Transverse colon (tissue), 4 donors: ENCODE data around the gene NKG7. TPM values are rescaled to one million over a fixed set of nuclear protein-coding genes. Genes with fewer than 3 reads are reported as not detected.

Experiments
- DNase-seq: peaks from one replicate; pipeline ENCODE4 v3.0.0-alpha.2; 2019
- H3K27ac ChIP-seq, 4 donors: fragments of 200-600 bp; sonication (generic); 2 replicates each; pipeline ENCODE4 v1.5.1; 2016 to 2018; ENCODE audit warnings: inconsistent platforms in 4 of 4
- H3K27me3 ChIP-seq: fragments of 200-600 bp; sonication (generic); 2 replicates; pipeline ENCODE4 v1.5.1; 2017; ENCODE audit warnings: inconsistent platforms
- H3K36me3 ChIP-seq, 4 donors: fragments of 200-600 bp; sonication (generic); 2 replicates each; pipeline ENCODE4 v1.5.1; 2017 to 2019; ENCODE audit warnings: inconsistent platforms in 4 of 4
- H3K4me1 ChIP-seq, 4 donors: fragments of 200-600 bp; sonication (generic); 2 replicates each; pipeline ENCODE4 v1.5.1; 2017 to 2020; ENCODE audit warnings: inconsistent platforms in 4 of 4
- H3K4me3 ChIP-seq, 4 donors: fragments of 200-600 bp; sonication (generic); 1 replicate in 1 of 4; 2 replicates in 3 of 4; pipeline versions ENCODE4 v1.5.1 to v1.6.1; 2017 to 2019; ENCODE audit warnings: inconsistent platforms in 4 of 4
- H3K9me3 ChIP-seq, 2 donors: fragments of 200-600 bp; sonication (generic); 2 replicates each; pipeline ENCODE4 v1.5.1; 2017 to 2019; ENCODE audit warnings: inconsistent platforms in 2 of 2
- CTCF ChIP-seq, 5 experiments: fragments of 200-600 bp in 3 of 5; fragments of 450-650 bp in 2 of 5; sonication (generic) in 3 of 5; IDR thresholded peaks; 1 replicate in 2 of 5; 2 replicates in 3 of 5; pipeline ENCODE4 v1.5.1; 2016 to 2017; ENCODE audit warnings: antibody characterized with exemption in 5 of 5, inconsistent platforms in 3 of 5, mild to moderate bottlenecking in 2 of 5, moderate library complexity in 1 of 5
- EP300 ChIP-seq: sonication (generic); formaldehyde crosslinking; IDR thresholded peaks from one replicate; pipeline ENCODE4 v1.6.1; 2017; ENCODE audit warnings: antibody characterized with exemption, low read depth
- POLR2A ChIP-seq: fragments of 450-650 bp; IDR thresholded peaks from one replicate; pipeline ENCODE4 v1.6.1; 2016; ENCODE audit warnings: antibody characterized with exemption, mild to moderate bottlenecking, moderate library complexity
- POLR2AphosphoS5 ChIP-seq, 3 donors: sonication (generic); formaldehyde crosslinking; IDR thresholded peaks; one replicate each; pipeline ENCODE4 v1.6.1; 2016; ENCODE audit warnings: antibody characterized with exemption in 3 of 3
- WGBS, 2 donors: methylation state at CpG; one replicate each; pipeline ENCODE4 v1.1.5; 2018; ENCODE audit warnings: low coverage in 1 of 2; 5-methylcytosine and 5-hydroxymethylcytosine counted together
- in situ Hi-C, 4 donors: fragments of 200-750 bp; cut with MboI; loops; one replicate each; pipeline versions ENCODE4 v1.15.0 to v1.15.1; 2017; ENCODE audit warnings: low sequenced_read_pairs in 3 of 4, low pct_ligation_motif_present in 1 of 4, low pct_unique_long_range_greater_than_20kb in 1 of 4
- intact Hi-C: fragments of 100-400 bp; cut with DNase I; formaldehyde crosslinking; loops from one replicate; pipeline ENCODE4 v1.15.1; 2023; ENCODE audit warnings: low total_unique reads
- total RNA-seq, 4 donors: library from RNA; depleted of rRNA; stranded (reverse); fragments of >200 nt; gene quantifications; one replicate each; pipeline ENCODE4 v1.1.0, GENCODE V29; 2016

NKG7 gene
- total RNA-seq, 4 donors from 2014 or later: 1.6 to 3.0 TPM; not detected in 2

GRCh38 chr19:51366389-51367254 lies 5.8 kb downstream of the NKG7 start:
- peaks cover 11 to 36% (median 15%) of the 10 kb centered on the region in 4 donors for H3K4me1 ChIP-seq
- intact Hi-C loops (no loop called here), in situ Hi-C loops (no loop called here)
- TF ChIP-seq POLR2A: peak; percentile 80
- peak; percentile 90 to 94 (median 93) for TF ChIP-seq POLR2AphosphoS5 (IDR thresholded peaks at IDR 0.05)
- no peak for TF ChIP-seq EP300
- TF ChIP-seq CTCF (IDR thresholded peaks at IDR 0.05): no peak
- 0% methylated on average over 1 to 52 of the region's 54 CpGs for WGBS, 2 donors
- H3K9me3 ChIP-seq: no peaks in the 10 kb centered on the region
- H3K4me3 ChIP-seq: peak overlapping the region; percentile 66 to 81 (median 78)
- H3K27me3 ChIP-seq: no peaks in the 10 kb centered on the region
- H3K27ac ChIP-seq: peak overlapping the region; percentile 98 to 100 (median 100)
- DNase-seq: peak; percentile 99
- no peaks in the 10 kb centered on the region for H3K36me3 ChIP-seq

DNA sequence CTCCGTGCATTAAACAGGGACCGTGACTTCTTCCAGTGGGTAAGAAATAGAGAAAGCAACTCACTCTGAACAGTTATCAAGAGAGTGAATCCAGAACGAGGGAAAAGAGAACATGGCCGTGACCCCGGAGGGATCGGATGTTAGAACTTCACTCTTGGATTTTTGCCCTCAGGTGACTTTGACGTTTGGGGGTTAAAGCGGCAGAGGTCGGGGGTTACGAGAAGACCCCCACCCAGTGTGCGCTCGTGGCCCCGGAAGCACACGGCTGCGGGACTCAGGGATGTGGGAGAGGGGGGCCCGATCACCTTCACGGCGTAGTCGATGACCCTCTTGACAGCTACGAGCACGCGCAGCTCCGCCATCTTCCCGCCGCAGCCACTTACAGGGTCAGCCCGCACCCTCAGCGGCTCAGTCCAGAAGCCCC lies 6.5 kb downstream of the NKG7 start, which contains the start of gene ETFB:
Gene ETFB, minus strand, starts transcription at position 424 of the 424 bp plus-strand sequence. Its CDS starts 62 bp downstream, at position 362.
- TF ChIP-seq CTCF (IDR thresholded peaks at IDR 0.05) (no peak), POLR2A (peak; percentile 69), POLR2AphosphoS5 (IDR thresholded peaks at IDR 0.05) (peak in 1 of 3 donors; percentile 80), EP300 (no peak)

GRCh38 chr19:51365211-51365964 lies 7.1 kb downstream of the NKG7 start:
- Histone ChIP-seq H3K4me1 (peaks cover 11 to 36% (median 15%) of the 10 kb centered on the region in 4 donors), H3K27ac (peak overlapping the region; percentile 98 to 100 (median 100)), H3K9me3 (no peaks in the 10 kb centered on the region), H3K36me3 (no peaks in the 10 kb centered on the region), H3K27me3 (no peaks in the 10 kb centered on the region), H3K4me3 (peak overlapping the region; percentile 66 to 80 (median 77))
- WGBS, 2 donors: 0 to 10% methylated on average over 1 to 10 of the region's 10 CpGs
- intact Hi-C loops: no loop called here
- peak; percentile 45 for DNase-seq
- in situ Hi-C loops: no loop called here
- no peak for TF ChIP-seq POLR2A
- no peak for TF ChIP-seq POLR2AphosphoS5 (IDR thresholded peaks at IDR 0.05)
- no peak for TF ChIP-seq EP300
- no peak for TF ChIP-seq CTCF (IDR thresholded peaks at IDR 0.05)

More for the DNA sequence above, 6.5 kb downstream of the NKG7 start, which contains the start of gene ETFB:
- Histone ChIP-seq H3K4me1 (peaks cover 11 to 36% (median 15%) of the 10 kb centered on the region in 4 donors), H3K27me3 (no peaks in the 10 kb centered on the region), H3K36me3 (no peaks in the 10 kb centered on the region), H3K4me3 (peak within 1 kb of the TSS; percentile 66 to 81 (median 78)), H3K9me3 (no peaks in the 10 kb centered on the region), H3K27ac (peak within 1 kb of the TSS; percentile 98 to 100 (median 100))
- DNase-seq: no peak
- in situ Hi-C loops (no loop called here), intact Hi-C loops (no loop called here)
- WGBS, 2 donors: 0 to 1% methylated on average over 7 to 27 of the region's 27 CpGs
